ENCODE data around the gene MYMK.

DNA sequence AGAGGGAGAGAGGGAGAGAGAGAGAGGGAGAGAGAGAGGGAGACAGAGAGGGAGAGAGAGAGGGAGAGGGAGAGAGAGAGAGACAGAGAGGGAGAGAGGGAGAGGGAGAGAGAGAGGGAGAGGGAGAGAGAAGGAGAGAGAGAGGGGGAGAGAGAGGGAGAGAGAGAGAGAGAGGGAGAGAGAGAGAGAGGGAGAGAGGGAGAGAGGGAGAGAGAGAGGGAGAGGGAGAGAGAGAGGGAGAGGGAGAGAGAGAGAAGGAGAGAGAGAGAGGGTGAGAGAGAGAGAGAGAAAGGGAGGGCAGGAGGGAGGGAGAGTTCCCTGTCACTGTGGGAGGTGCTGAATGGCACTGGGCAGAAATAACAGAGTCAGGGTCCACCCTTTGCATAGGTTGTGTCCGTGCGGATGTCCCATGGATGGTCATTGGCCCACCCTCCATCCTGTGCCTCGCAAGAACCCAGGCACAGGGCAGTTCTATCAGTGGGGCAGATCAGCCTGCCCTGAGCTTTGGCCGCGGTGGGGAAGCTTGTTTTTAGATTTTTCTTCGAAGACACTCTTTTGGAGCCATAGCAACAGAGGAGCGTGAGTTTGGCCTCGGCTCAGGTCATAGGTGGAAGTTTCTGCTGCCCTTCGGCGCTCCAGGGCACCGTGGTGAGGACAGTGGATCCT, 39.8 kb upstream of the MYMK start:
- TF ChIP-seq, protein P1, sequence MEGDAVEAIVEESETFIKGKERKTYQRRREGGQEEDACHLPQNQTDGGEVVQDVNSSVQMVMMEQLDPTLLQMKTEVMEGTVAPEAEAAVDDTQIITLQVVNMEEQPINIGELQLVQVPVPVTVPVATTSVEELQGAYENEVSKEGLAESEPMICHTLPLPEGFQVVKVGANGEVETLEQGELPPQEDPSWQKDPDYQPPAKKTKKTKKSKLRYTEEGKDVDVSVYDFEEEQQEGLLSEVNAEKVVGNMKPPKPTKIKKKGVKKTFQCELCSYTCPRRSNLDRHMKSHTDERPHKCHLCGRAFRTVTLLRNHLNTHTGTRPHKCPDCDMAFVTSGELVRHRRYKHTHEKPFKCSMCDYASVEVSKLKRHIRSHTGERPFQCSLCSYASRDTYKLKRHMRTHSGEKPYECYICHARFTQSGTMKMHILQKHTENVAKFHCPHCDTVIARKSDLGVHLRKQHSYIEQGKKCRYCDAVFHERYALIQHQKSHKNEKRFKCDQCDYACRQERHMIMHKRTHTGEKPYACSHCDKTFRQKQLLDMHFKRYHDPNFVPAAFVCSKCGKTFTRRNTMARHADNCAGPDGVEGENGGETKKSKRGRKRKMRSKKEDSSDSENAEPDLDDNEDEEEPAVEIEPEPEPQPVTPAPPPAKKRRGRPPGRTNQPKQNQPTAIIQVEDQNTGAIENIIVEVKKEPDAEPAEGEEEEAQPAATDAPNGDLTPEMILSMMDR (IDR thresholded peaks at IDR 0.05 in 4 of 5, conservative IDR thresholded peaks at IDR 0.05 in 1 of 5) = no peak
- no peak for TF ChIP-seq POLR2A (IDR thresholded peaks at IDR 0.05)
